SU-DHL-6 (cell line): ENCODE results near the gene UBR4.

Experiments used
- EZH2phosphoT487 ChIP-seq: fragments of 200-600 bp; sonication (generic), shearing (Covaris generic); conservative IDR thresholded peaks from 2 replicates; pipeline ENCODE4 v1.6.1; 2018; ENCODE audit warnings: mild to moderate bottlenecking, antibody characterized with exemption, low read length, moderate library complexity, mixed read lengths
- TF ChIP-seq, protein P1 (sequence below): fragments of 200-600 bp; sonication (generic); IDR thresholded peaks from one replicate; pipeline ENCODE4 v1.5.1; 2017; ENCODE audit warnings: antibody characterized with exemption, mild to moderate bottlenecking, low read length, moderate library complexity; ENCODE audit not compliant: insufficient read depth, poor library complexity, severe bottlenecking

DNA sequence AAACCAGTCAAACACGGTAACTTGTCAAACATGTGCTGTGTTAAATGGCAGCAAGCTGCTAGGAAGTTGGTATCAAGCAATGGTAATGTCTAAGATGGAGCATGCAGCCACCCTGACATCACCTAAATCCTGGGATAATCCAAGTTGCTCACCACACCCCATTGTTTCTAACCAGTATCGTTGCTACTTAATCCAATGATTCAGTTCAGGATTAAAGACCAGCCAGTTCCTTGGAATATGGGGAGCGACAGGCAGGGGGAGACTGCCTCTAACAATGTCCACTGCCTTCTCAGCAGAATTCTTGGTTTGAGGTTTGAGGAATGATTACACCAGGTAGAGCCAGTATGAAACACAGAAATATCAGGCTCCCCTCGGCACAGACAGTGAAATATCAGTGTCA, 131.5 kb downstream of the UBR4 start:
- TF ChIP-seq, protein P1, sequence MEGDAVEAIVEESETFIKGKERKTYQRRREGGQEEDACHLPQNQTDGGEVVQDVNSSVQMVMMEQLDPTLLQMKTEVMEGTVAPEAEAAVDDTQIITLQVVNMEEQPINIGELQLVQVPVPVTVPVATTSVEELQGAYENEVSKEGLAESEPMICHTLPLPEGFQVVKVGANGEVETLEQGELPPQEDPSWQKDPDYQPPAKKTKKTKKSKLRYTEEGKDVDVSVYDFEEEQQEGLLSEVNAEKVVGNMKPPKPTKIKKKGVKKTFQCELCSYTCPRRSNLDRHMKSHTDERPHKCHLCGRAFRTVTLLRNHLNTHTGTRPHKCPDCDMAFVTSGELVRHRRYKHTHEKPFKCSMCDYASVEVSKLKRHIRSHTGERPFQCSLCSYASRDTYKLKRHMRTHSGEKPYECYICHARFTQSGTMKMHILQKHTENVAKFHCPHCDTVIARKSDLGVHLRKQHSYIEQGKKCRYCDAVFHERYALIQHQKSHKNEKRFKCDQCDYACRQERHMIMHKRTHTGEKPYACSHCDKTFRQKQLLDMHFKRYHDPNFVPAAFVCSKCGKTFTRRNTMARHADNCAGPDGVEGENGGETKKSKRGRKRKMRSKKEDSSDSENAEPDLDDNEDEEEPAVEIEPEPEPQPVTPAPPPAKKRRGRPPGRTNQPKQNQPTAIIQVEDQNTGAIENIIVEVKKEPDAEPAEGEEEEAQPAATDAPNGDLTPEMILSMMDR: no peak
- TF ChIP-seq EZH2phosphoT487: no peak
